H1 (cell line): ENCODE results near the gene FAM9C. TPM values are rescaled to one million over a fixed set of nuclear protein-coding genes. Genes with fewer than 3 reads are reported as not detected.
A peak's percentile ranks its signal among the peaks of the same experiment; 100 is the strongest.

Source experiments
- CTCF ChIA-PET: fragments of 300-600 bp; sonication (Branson Sonifier 250); formaldehyde crosslinking; loops from one replicate; lab custom pipeline; 2021; ENCODE audit not compliant: partially characterized antibody; lab: Charles Lee
- POLR2A ChIA-PET: fragments of 300-600 bp; sonication (Branson Sonifier 250); formaldehyde crosslinking; loops from one replicate; lab custom pipeline; 2021; ENCODE audit warnings: inconsistent platforms; ENCODE audit not compliant: partially characterized antibody; lab: Charles Lee
- DNase-seq, 2 experiments: peaks; one replicate each; pipeline versions ENCODE4 v3.0.0 to v3.0.0-alpha.2; 2010 to 2022; ENCODE audit warnings: low spot score in 2 of 2, low read depth in 1 of 2, mixed read lengths in 1 of 2
- FAIRE-seq: peaks from 2 replicates; lab custom pipeline; 2011; peaks lifted over from hg19 to GRCh38; lab: Jason Lieb, UNC
- H2AFZ ChIP-seq: 2 replicates; pipeline ENCODE4 v1.8.1; 2012; ENCODE audit warnings: low read length, inconsistent platforms
- H2AK5ac ChIP-seq: 2 replicates; pipeline ENCODE4 v1.6.1; 2013; ENCODE audit warnings: low read depth, low read length
- H2BK120ac ChIP-seq: replicated peaks from 2 replicates; pipeline ENCODE3; 2013; ENCODE audit warnings: low read depth, low read length, inconsistent platforms
- H2BK12ac ChIP-seq: 2 replicates; pipeline ENCODE4 v1.6.1; 2013; ENCODE audit warnings: low read depth, low read length
- H2BK15ac ChIP-seq: 2 replicates; pipeline ENCODE4 v1.6.1; 2013; ENCODE audit warnings: low read length
- H2BK20ac ChIP-seq: 2 replicates; pipeline ENCODE4 v1.6.1; 2013; ENCODE audit warnings: low read length
- H2BK5ac ChIP-seq: 2 replicates; pipeline ENCODE4 v1.6.1; 2013; ENCODE audit warnings: low read depth, low read length
- H3K14ac ChIP-seq: 2 replicates; pipeline ENCODE4 v1.6.1; 2013; ENCODE audit warnings: inconsistent platforms; ENCODE audit not compliant: insufficient read length
- H3K18ac ChIP-seq: 2 replicates; pipeline ENCODE4 v1.6.1; 2013; ENCODE audit warnings: low read length; ENCODE audit errors: extremely low read depth
- H3K23ac ChIP-seq: 2 replicates; pipeline ENCODE4 v1.6.1; 2013; ENCODE audit warnings: inconsistent platforms; ENCODE audit not compliant: insufficient read length
- H3K23me2 ChIP-seq: 2 replicates; pipeline ENCODE4 v1.6.1; 2013; ENCODE audit warnings: low read depth, low read length
- H3K27ac ChIP-seq: 2 replicates; pipeline ENCODE4 v1.6.1; 2011; ENCODE audit warnings: low read depth, low read length, inconsistent platforms
- H3K27me3 ChIP-seq, 4 experiments: replicated peaks in 1 of 4; 1 replicate in 1 of 4; 2 replicates in 3 of 4; pipeline versions ENCODE4 v1.6.1 to v1.8.1; 2011 to 2013; ENCODE audit warnings: low read length in 3 of 4, mild to moderate bottlenecking in 3 of 4, inconsistent platforms in 2 of 4, mixed read lengths in 2 of 4, moderate library complexity in 1 of 4; ENCODE audit not compliant: control insufficient read depth in 3 of 4, insufficient read depth in 3 of 4; ENCODE audit errors: extremely low read depth in 1 of 4
- H3K36me3 ChIP-seq, 4 experiments: 2 replicates each; pipeline versions ENCODE4 v1.6.1 to v1.8.1; 2011 to 2013; ENCODE audit warnings: mild to moderate bottlenecking in 4 of 4, low read length in 3 of 4, moderate library complexity in 2 of 4, control low read depth in 1 of 4, inconsistent platforms in 1 of 4; ENCODE audit not compliant: insufficient read depth in 4 of 4, control insufficient read depth in 2 of 4
- H3K4ac ChIP-seq: replicated peaks from 2 replicates; pipeline ENCODE3; 2013; ENCODE audit warnings: low read length, low read depth, mixed read lengths, inconsistent platforms; ENCODE audit not compliant: insufficient read length
- H3K4me1 ChIP-seq, 4 experiments: replicated peaks in 1 of 4; 1 replicate in 1 of 4; 2 replicates in 3 of 4; pipeline versions ENCODE4 v1.6.1 to v1.8.1; 2011 to 2013; ENCODE audit warnings: low read length in 3 of 4, inconsistent platforms in 2 of 4, mixed read lengths in 1 of 4; ENCODE audit not compliant: insufficient read depth in 4 of 4, control insufficient read depth in 3 of 4
- H3K4me2 ChIP-seq, 2 experiments: 2 replicates each; pipeline versions ENCODE4 v1.6.1 to v1.8.1; 2011 to 2013; ENCODE audit warnings: low read depth in 2 of 2, low read length in 2 of 2, control low read depth in 1 of 2, inconsistent platforms in 1 of 2, mild to moderate bottlenecking in 1 of 2; ENCODE audit not compliant: insufficient read depth in 1 of 2
- H3K4me3 ChIP-seq, 4 experiments: fragments of 200-600, 300-600 bp in 1 of 4; sonication (generic), shearing (Covaris generic), sonication (Bioruptor Twin) in 1 of 4; 2 replicates each; pipeline versions ENCODE4 v1.5.1 to v1.8.1; 2011 to 2016; ENCODE audit warnings: low read length in 4 of 4, low read depth in 3 of 4, control low read depth in 2 of 4, inconsistent platforms in 2 of 4, mild to moderate bottlenecking in 2 of 4, mixed read lengths in 1 of 4, moderate library complexity in 1 of 4; ENCODE audit not compliant: insufficient read depth in 2 of 4; ENCODE audit errors: extremely low read depth in 1 of 4
- H3K56ac ChIP-seq: replicated peaks from 2 replicates; pipeline ENCODE3; 2013; ENCODE audit warnings: low read depth, mild to moderate bottlenecking, mixed read lengths, low read length, inconsistent platforms; ENCODE audit not compliant: insufficient read length
- H3K79me1 ChIP-seq: 2 replicates; pipeline ENCODE4 v1.6.1; 2013; ENCODE audit warnings: low read depth, low read length, control low read depth
- H3K79me2 ChIP-seq, 2 experiments: 2 replicates each; pipeline versions ENCODE4 v1.6.1 to v1.8.1; 2012 to 2013; ENCODE audit warnings: low read length in 2 of 2, mild to moderate bottlenecking in 2 of 2, inconsistent platforms in 1 of 2; ENCODE audit not compliant: insufficient read depth in 2 of 2, control insufficient read depth in 1 of 2
- H3K9ac ChIP-seq, 4 experiments: replicated peaks in 1 of 4; 1 replicate in 1 of 4; 2 replicates in 3 of 4; pipeline versions ENCODE4 v1.6.1 to v1.8.1; 2011 to 2013; ENCODE audit warnings: low read depth in 3 of 4, low read length in 3 of 4, control low read depth in 2 of 4, mild to moderate bottlenecking in 2 of 4, moderate library complexity in 2 of 4, inconsistent platforms in 1 of 4; ENCODE audit errors: extremely low read depth in 1 of 4
- H3K9me3 ChIP-seq, 2 experiments: 2 replicates each; pipeline versions ENCODE4 v1.6.1 to v1.8.1; 2012 to 2013; ENCODE audit warnings: mild to moderate bottlenecking in 2 of 2, moderate library complexity in 2 of 2, control low read depth in 1 of 2, inconsistent platforms in 1 of 2, low read depth in 1 of 2, low read length in 1 of 2, mixed read lengths in 1 of 2; ENCODE audit not compliant: insufficient read depth in 2 of 2
- H4K20me1 ChIP-seq, 2 experiments: replicated peaks in 1 of 2; 2 replicates each; pipeline versions ENCODE3 to v1.8.1; 2011 to 2013; ENCODE audit warnings: inconsistent platforms in 2 of 2, low read length in 2 of 2, mild to moderate bottlenecking in 1 of 2; ENCODE audit not compliant: insufficient read depth in 2 of 2, control insufficient read depth in 1 of 2
- H4K5ac ChIP-seq: 2 replicates; pipeline ENCODE4 v1.6.1; 2013; ENCODE audit warnings: low read length, low read depth, mixed read lengths, inconsistent platforms; ENCODE audit not compliant: insufficient read length
- H4K8ac ChIP-seq: 2 replicates; pipeline ENCODE4 v1.8.0; 2013; ENCODE audit warnings: mild to moderate bottlenecking, moderate library complexity, low read length, inconsistent platforms; ENCODE audit not compliant: insufficient read depth; ENCODE audit errors: extremely low read depth
- H4K91ac ChIP-seq: replicated peaks from 2 replicates; pipeline ENCODE3; 2013; ENCODE audit warnings: low read length, mixed read lengths, inconsistent platforms; ENCODE audit not compliant: insufficient read length
- KDM5A ChIP-seq: fragments of 200-600 bp; IDR thresholded peaks from 2 replicates; pipeline ENCODE4 v1.7.1; 2012; ENCODE audit warnings: mild to moderate bottlenecking, low read length, inconsistent platforms, mixed read lengths
- RXRA ChIP-seq: IDR thresholded peaks from 2 replicates; pipeline ENCODE4 v1.6.1; 2011; ENCODE audit warnings: low read depth, mild to moderate bottlenecking, low read length, moderate library complexity; ENCODE audit not compliant: insufficient read depth
- SP1 ChIP-seq: IDR thresholded peaks from 2 replicates; pipeline ENCODE4 v1.6.1; 2011; ENCODE audit warnings: low read depth, low read length
- TCF12 ChIP-seq: IDR thresholded peaks from 2 replicates; pipeline ENCODE4 v1.6.1; 2011; ENCODE audit warnings: low read depth, mild to moderate bottlenecking, low read length
- WGBS, 2 experiments: shearing (Covaris generic) in 1 of 2; methylation state at CpG; one replicate each; pipeline versions ENCODE4 v1.1.6 to v1.1.7; 2013 to 2015; ENCODE audit warnings: low lambda C conversion rate in 2 of 2, mixed read lengths in 2 of 2, inconsistent platforms in 1 of 2, low coverage in 1 of 2, missing lambda C conversion rate in 1 of 2; ENCODE audit not compliant: insufficient replicate concordance in 2 of 2, insufficient coverage in 1 of 2, insufficient read length in 1 of 2; ENCODE audit errors: extremely low coverage in 1 of 2, missing lambda C conversion rate in 1 of 2; 5-methylcytosine and 5-hydroxymethylcytosine counted together
- polyA plus RNA-seq, 7 experiments: library from polyadenylated mRNA; depleted of rRNA in 3 of 7; stranded (reverse) in 5 of 7; unstranded in 2 of 7; fragments of >200 nt in 5 of 7; fragments of 200-250 nt in 2 of 7; gene quantifications; 1 replicate in 5 of 7; 2 replicates in 1 of 7; 4 replicates in 1 of 7; pipeline versions ENCODE4 v1.2.1 to v1.2.3, GENCODE V29; 2011 to 2013; ENCODE audit warnings: missing spikeins in 2 of 7, mixed read lengths in 2 of 7
- total RNA-seq: library from RNA; stranded (reverse); fragmentation: NEBNext Ultra II Directional; extraction: Animal tissue kit (Norgen Biotek cat#: 25700); gene quantifications from 2 replicates; pipeline ENCODE4 v1.2.1, GENCODE V29; 2021

Gene FAM9C
- total and polyA plus RNA-seq, 2 of the 8 experiments (the other 6 are each of a cell fraction or from before 2014, with no cell fraction given): not detected

GRCh38 chrX:12999422-12999821, 45.0 kb downstream of the FAM9C start:
- CTCF ChIA-PET: no interaction called here
- POLR2A ChIA-PET: interaction anchor here (0.8 to 3.7 kb wide), 4 partner anchors 20 to 25 kb away, joined by 5 to 10 read pairs (median 8); no protein-coding TSS in a partner anchor
- no peak for DNase-seq
- Histone ChIP-seq H2BK15ac (no peak overlapping the region), H3K23ac (no peak overlapping the region), H3K79me2 (no peaks in the 10 kb centered on the region), H3K27me3 (no peaks in the 10 kb centered on the region), H3K56ac (no peak overlapping the region), H2AK5ac (no peak overlapping the region), H4K5ac (no peak overlapping the region), H3K27ac (no peak overlapping the region), H2BK5ac (no peak overlapping the region), H4K20me1 (no peaks in the 10 kb centered on the region), H4K91ac (no peak overlapping the region), H2AFZ (no peak overlapping the region), H3K18ac (no peak overlapping the region), H3K23me2 (no peaks in the 10 kb centered on the region), H3K9ac (no peak overlapping the region), H3K4ac (no peak overlapping the region), H3K36me3 (no peaks in the 10 kb centered on the region), H3K4me2 (no peak overlapping the region; a peak in 1 of 4 replicates), H2BK20ac (no peak overlapping the region), H3K14ac (no peak overlapping the region), H3K4me3 (no peak overlapping the region), H3K79me1 (no peaks in the 10 kb centered on the region), H3K4me1 (peaks cover 0 to 7% (median 0%) of the 10 kb centered on the region in 4 experiments; a peak in 3 of 7 replicates), H2BK12ac (no peak overlapping the region), H4K8ac (no peak overlapping the region), H3K9me3 (no peaks in the 10 kb centered on the region), H2BK120ac (no peak overlapping the region)
- no peak for TF ChIP-seq TCF12
- no peak for TF ChIP-seq RXRA
- TF ChIP-seq KDM5A: no peak
- no peak for TF ChIP-seq SP1
- FAIRE-seq: peak; percentile 88
- 33% methylated on average over 9 of the region's 9 CpGs; no CpG with 5 or more reads in 1 of the 2 experiments for WGBS, 2 experiments
